ENCODE data around the gene FLAD1. TPM values are rescaled to one million over a fixed set of nuclear protein-coding genes. Genes with fewer than 3 reads are reported as not detected.

The FLAD1 gene
- total RNA-seq, 2 experiments from 2014 or later = 16.7 to 19.4 TPM

DNA sequence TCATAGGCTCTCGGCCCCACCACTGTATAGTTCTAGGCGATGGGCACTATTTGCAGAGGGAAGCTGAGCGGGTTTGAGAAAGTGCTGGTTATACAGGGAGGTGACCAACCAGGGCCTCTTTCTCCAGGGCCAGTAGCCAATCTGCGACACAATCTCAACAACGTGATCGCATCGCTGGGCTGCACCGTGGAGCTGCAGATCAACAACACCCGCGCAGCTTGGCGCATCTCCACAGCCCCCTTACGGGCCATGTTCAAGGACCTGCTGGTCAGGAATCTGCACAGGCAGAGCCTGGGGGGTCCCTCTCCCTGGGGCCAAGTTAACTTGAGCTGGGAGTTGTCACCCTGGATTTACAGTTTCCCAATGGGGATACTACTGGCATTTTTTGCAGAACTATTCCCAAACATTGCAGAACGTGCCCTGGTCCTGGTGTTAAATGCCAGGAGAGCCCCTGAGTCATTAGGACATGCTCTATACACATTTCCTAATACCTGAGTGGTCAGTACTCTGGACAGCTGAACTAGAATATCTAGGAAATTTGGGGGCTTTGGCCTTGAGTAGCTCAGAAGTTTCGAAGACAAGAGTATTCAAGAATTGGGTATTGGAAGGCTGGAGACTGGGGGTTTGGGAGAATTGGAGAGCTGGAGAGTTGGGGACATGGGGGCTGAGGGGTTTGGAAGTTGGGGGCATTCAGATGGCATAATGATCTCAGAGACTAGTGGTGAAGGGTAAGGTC lies 57.4 kb downstream of the FLAD1 start:
- Histone ChIP-seq H3K36me3 (ENCODE audit: insufficient read depth, low read length) (no peaks in the 10 kb centered on the region), H3K27ac (ENCODE audit: low read depth in 1 of 2, low read length in 2 of 2) (no peak overlapping the region), H3K9me3 (ENCODE audit: control insufficient read depth in 1 of 2, insufficient read depth in 1 of 2, low read length in 2 of 2) (no peaks in the 10 kb centered on the region), H3K4me1 (ENCODE audit: insufficient read depth, low read length) (peaks cover 4% of the 10 kb centered on the region), H3K4me3 (ENCODE audit: low read length) (no peak overlapping the region), H3K27me3 (ENCODE audit: control insufficient read depth in 1 of 2, insufficient read depth in 2 of 2, low read length in 2 of 2) (no peaks in the 10 kb centered on the region)
- intact Hi-C loops (cut with DNase I, micrococcal nuclease) = no loop called here
- Mint-ChIP-seq H3K9me3 (no peaks in the 10 kb centered on the region), H3K4me1 (ENCODE audit: low read depth) (peaks cover 9% of the 10 kb centered on the region), H3K27me3 (no peaks in the 10 kb centered on the region), H3K36me3 (ENCODE audit: low read depth) (no peaks in the 10 kb centered on the region), H3K4me3 (no peak overlapping the region), H3K27ac (no peak overlapping the region)
- no peak for ATAC-seq (ENCODE audit: poor library complexity)
- no peak for TF ChIP-seq CTCF (IDR thresholded peaks at IDR 0.05)
- DNase-seq = no peak
- CTCF ChIA-PET = interaction anchor here (2.4 kb wide), 1 partner anchor 21 kb away, joined by 8 read pairs; no protein-coding TSS in a partner anchor
- POLR2A ChIA-PET = no interaction called here

Small RNA genes lying within 50 kb of the gene (microRNA-seq; reads per million reads assigned to microRNA genes)
- not detected for gene MIR4258 (ENCODE audit: borderline microRNAs expressed, borderline replicate concordance)

Other genes with a start within 250 kb of the FLAD1 start
- not detected for gene KCNN3, start 113.1 kb upstream of the FLAD1 start, total RNA-seq
- gene PMVK, start 46.6 kb upstream of the FLAD1 start, total RNA-seq = 1 to 10 TPM; 6.6 to 7.4 TPM
- 100 to 1,000 TPM; 434 to 440 TPM for gene PBXIP1, start 27.2 kb upstream of the FLAD1 start, total RNA-seq
- gene PYGO2, start 21.6 kb upstream of the FLAD1 start, total RNA-seq = 10 to 100 TPM; 30.3 to 32.8 TPM
- gene SHC1, start 12.6 kb upstream of the FLAD1 start, total RNA-seq = 10 to 100 TPM; 59.9 to 60.0 TPM
- 1 to 10 TPM; 1.4 to 3.9 TPM for gene CKS1B, start 8.7 kb upstream of the FLAD1 start, total RNA-seq
- not detected for gene LENEP, start 10.2 kb downstream of the FLAD1 start, total RNA-seq
- gene ZBTB7B, start 19.5 kb downstream of the FLAD1 start, total RNA-seq = 10 to 100 TPM; 22.8 to 25.1 TPM
- gene DCST2, start 50.4 kb downstream of the FLAD1 start, total RNA-seq = 1 to 10 TPM; 1.4 to 2.2 TPM
- gene DCST1, start 50.5 kb downstream of the FLAD1 start, total RNA-seq = under 1 TPM; 0.33 to 0.39 TPM
- gene ADAM15, start 68.0 kb downstream of the FLAD1 start, total RNA-seq = 10 to 100 TPM; 17.2 to 20.1 TPM
- gene EFNA4, start 80.4 kb downstream of the FLAD1 start, total RNA-seq = 1 to 10 TPM; 2.4 to 3.3 TPM
- gene EFNA3, start 95.5 kb downstream of the FLAD1 start, total RNA-seq = under 1 TPM; 0.22 to 0.47 TPM
- gene EFNA1, start 144.5 kb downstream of the FLAD1 start, total RNA-seq = 1 to 10 TPM; 4.2 to 5.9 TPM
- gene SLC50A1, start 152.5 kb downstream of the FLAD1 start, total RNA-seq = 10 to 100 TPM; 10.2 to 12.5 TPM
- gene DPM3, start 157.2 kb downstream of the FLAD1 start, total RNA-seq = 10 to 100 TPM; 17.6 to 20.5 TPM
- gene KRTCAP2, start 190.0 kb downstream of the FLAD1 start, total RNA-seq = 10 to 100 TPM; 77.8 TPM
- 1 to 10 TPM; 2.9 to 3.0 TPM for gene TRIM46, start 190.5 kb downstream of the FLAD1 start, total RNA-seq
- 10 to 100 TPM; 25.5 to 26.1 TPM for gene THBS3, start 224.6 kb downstream of the FLAD1 start, total RNA-seq
- 10 to 100 TPM; 19.9 to 20.7 TPM for gene MTX1, start 225.4 kb downstream of the FLAD1 start, total RNA-seq

Data from CD4-positive, alpha-beta T cell (primary cell).